Astrocyte of the spinal cord (primary cell): ENCODE data around the gene STK32B.

Source experiments
- DNase-seq: peaks from one replicate; pipeline ENCODE4 v3.0.0; 2011; ENCODE audit warnings: low read depth, low spot score
- H3K4me3 ChIP-seq: 2 replicates; pipeline ENCODE4 v1.5.1; 2011; ENCODE audit warnings: low read depth, mild to moderate bottlenecking, low read length, moderate library complexity
- in situ Hi-C: cut with HindIII; loops from 2 replicates; pipeline ENCODE4 v1.10.0; 2017; ENCODE audit warnings: low sequenced_read_pairs
- TF ChIP-seq, protein P1 (sequence below): IDR thresholded peaks from 2 replicates; pipeline ENCODE4 v1.5.1; 2012; ENCODE audit warnings: low read depth, mild to moderate bottlenecking, low read length, inconsistent platforms

STK32B gene

DNA sequence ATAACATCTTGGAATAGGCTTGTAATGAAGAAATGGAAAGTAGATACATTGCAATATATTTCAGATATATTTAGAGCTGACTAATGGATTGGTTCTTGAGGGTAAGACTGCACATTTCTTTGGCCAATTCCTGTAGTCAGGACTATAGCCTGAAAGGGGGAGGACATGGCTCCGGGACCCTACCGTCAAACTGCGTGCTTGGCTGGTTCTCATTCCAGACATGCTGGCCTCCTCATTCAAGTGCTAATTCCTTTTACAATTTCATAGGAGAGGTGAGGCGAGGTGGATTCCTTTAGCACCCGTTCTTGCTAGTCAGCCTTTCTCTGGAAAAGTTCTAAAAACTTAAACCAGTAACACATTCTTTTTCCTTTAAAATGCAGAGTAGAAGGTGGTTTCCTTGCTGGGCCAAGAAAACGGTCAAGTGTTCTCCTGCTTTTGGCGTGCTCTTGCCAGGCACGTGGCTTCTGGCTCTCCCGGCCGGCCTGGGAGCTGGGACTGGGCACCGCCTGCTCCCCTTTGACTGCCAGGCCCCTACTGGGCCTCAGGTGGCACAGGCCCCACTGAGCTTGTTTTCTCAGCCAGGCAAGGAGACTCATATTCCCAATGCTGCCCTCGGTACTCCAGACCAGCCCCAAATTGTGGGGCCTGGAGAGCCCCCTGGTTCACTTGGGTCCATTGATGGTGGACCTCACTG is 167.2 kb downstream of the STK32B start:
- no peak overlapping the region for H3K4me3 ChIP-seq
- TF ChIP-seq, protein P1, sequence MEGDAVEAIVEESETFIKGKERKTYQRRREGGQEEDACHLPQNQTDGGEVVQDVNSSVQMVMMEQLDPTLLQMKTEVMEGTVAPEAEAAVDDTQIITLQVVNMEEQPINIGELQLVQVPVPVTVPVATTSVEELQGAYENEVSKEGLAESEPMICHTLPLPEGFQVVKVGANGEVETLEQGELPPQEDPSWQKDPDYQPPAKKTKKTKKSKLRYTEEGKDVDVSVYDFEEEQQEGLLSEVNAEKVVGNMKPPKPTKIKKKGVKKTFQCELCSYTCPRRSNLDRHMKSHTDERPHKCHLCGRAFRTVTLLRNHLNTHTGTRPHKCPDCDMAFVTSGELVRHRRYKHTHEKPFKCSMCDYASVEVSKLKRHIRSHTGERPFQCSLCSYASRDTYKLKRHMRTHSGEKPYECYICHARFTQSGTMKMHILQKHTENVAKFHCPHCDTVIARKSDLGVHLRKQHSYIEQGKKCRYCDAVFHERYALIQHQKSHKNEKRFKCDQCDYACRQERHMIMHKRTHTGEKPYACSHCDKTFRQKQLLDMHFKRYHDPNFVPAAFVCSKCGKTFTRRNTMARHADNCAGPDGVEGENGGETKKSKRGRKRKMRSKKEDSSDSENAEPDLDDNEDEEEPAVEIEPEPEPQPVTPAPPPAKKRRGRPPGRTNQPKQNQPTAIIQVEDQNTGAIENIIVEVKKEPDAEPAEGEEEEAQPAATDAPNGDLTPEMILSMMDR = no peak
- in situ Hi-C loops = no loop called here
- DNase-seq = no peak

DNA sequence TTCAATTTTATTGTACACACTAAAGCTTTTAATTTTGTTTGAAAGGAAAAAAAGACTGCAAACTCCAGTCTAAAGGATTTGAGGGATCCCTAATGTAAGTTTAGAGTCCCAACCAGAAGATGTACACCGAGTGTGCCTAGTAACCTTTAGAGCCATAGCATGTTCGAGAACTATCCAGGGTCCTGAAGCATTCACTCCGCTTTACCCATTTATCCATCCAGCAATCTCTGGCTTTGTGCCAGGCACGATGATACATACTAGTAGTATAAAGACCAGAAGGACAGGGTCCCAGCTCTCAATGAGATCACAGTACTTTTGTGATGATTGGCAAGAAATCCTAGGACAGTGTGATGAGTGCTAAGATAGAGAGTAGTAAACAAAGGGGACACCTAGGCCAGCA is 168.7 kb downstream of the STK32B start:
- DNase-seq = no peak
- H3K4me3 ChIP-seq = no peak overlapping the region
- TF ChIP-seq, protein P1 = no peak
- in situ Hi-C loops = no loop called here

DNA sequence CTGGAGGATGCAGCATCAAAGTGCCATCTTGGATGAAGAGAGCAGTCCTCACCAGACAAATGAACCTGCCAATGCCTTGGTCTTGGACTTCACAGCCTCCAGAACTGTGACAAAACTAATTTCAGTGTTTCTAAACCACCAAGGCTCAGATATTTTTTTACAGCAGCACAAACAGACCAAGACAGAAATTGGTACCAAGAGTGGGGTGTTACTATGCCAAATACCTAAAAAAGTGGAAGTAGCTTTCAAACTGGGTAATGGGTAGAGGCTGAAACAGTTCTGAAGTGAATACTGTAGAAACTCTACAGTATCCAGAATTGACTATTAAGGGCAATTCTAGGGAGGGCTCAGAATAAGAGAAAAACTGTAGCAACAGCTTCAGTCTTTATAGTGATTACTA is 170.8 kb downstream of the STK32B start:
- in situ Hi-C loops = no loop called here
- H3K4me3 ChIP-seq = no peak overlapping the region
- no peak for DNase-seq
- TF ChIP-seq, protein P1 = no peak

DNA sequence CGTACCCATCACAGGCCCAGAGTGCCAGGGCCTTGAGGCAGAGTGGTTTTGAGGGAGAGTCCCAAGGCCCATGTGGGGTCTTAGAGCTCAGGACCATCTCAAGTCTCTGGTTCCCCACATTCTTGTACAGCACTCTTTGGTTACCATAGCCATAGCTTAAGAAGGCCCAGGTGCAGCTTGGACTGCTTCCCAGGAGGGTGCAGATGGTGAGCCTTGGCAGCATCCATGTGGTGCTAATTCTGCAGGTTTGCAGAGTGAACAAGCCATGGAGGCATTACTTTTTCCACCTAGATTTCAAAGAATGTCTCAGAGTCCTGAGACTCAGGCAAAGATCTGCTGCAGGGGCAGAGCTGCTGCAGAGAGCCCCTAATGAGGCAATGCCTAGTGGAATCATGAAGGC is 171.7 kb downstream of the STK32B start:
- TF ChIP-seq, protein P1 = no peak
- no peak for DNase-seq
- no peak overlapping the region for H3K4me3 ChIP-seq
- in situ Hi-C loops = no loop called here

DNA sequence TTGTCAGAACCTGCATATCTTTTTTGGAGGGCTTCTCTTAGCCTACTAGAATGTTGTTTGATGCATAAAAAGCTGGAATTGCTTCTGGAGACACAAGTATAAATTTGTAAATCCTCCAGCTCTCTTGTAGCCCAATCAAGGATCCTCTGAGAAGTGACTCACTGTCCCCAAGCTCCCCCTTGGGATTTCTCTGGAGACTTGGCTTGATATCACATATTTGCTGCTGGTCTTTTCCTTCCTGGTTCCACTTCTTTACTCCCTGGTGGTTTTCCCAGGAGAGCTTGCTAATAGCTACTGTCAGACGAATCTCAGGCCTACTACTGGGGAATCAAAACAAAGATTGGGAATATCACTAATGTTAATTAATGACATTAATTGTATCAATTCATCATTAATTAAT is 173.1 kb downstream of the STK32B start:
- no peak for DNase-seq
- TF ChIP-seq, protein P1 = no peak

DNA sequence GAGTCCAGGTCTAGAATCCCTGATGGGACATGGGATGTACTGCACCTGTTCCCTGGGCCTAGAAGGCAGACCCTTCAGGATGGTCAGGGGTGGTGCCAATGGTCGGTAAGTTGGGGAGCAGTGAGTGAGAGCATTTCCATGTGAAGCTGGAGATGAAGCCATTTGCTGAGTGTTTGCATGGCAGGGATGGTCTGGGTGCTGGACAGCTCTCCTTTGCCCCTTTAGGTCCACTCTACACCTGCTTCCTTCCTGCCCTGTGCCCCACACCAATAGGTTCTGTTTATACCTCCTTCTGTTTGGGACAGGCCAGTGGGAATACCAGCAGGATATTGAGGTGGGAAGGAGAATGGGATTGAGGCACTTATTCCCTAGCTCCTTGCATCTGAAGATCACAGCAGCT is 181.3 kb downstream of the STK32B start:
- in situ Hi-C loops = no loop called here
- no peak for DNase-seq
- H3K4me3 ChIP-seq = no peak overlapping the region
- TF ChIP-seq, protein P1 = no peak

More for the DNA sequence above, 173.1 kb downstream of the STK32B start:
- no peak overlapping the region for H3K4me3 ChIP-seq
- in situ Hi-C loops = no loop called here
